Measurements from ENCODE around the gene PHLPP1. TPM values are rescaled to one million over a fixed set of nuclear protein-coding genes. Genes with fewer than 3 reads are reported as not detected.

PHLPP1 gene
- 1 to 10 TPM; 8.2 to 8.6 TPM for total RNA-seq

- TF ChIP-seq, protein P1, sequence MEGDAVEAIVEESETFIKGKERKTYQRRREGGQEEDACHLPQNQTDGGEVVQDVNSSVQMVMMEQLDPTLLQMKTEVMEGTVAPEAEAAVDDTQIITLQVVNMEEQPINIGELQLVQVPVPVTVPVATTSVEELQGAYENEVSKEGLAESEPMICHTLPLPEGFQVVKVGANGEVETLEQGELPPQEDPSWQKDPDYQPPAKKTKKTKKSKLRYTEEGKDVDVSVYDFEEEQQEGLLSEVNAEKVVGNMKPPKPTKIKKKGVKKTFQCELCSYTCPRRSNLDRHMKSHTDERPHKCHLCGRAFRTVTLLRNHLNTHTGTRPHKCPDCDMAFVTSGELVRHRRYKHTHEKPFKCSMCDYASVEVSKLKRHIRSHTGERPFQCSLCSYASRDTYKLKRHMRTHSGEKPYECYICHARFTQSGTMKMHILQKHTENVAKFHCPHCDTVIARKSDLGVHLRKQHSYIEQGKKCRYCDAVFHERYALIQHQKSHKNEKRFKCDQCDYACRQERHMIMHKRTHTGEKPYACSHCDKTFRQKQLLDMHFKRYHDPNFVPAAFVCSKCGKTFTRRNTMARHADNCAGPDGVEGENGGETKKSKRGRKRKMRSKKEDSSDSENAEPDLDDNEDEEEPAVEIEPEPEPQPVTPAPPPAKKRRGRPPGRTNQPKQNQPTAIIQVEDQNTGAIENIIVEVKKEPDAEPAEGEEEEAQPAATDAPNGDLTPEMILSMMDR (IDR thresholded peaks at IDR 0.05): no peak
- DNase-seq (no peak), ATAC-seq (peak; percentile 34)
- intact Hi-C loops (cut with micrococcal nuclease): loop anchor here (2.0 to 10.0 kb wide), 6 partner anchors 67 to 719 kb away; no protein-coding TSS in a partner anchor
- Mint-ChIP-seq H3K4me3 (peak within 1 kb of the TSS; percentile 82), H3K27ac (peak within 1 kb of the TSS; percentile 88), H3K36me3 (ENCODE audit: low read depth) (peaks cover 2% of the 10 kb centered on the region), H3K4me1 (ENCODE audit: low read depth) (peaks cover 37% of the 10 kb centered on the region), H3K9me3 (no peaks in the 10 kb centered on the region), H3K27me3 (peaks cover 1% of the 10 kb centered on the region)
- ChIA-PET POLR2A (interaction anchor here (1.0 to 1.5 kb wide), 4 partner anchors 69 to 652 kb away, joined by 3 to 7 read pairs (median 5); no protein-coding TSS in a partner anchor), CTCF (interaction anchor here (0.6 to 6.7 kb wide), 29 partner anchors 9 to 604 kb away, joined by 3 to 48 read pairs (median 4); partner anchors contain the start of gene BCL2)
These were observed at the start of gene PHLPP1 for GRCh38 chr18:62715436-62715758. PHLPP1 (plus strand) TSS chr18:62715541; CDS start chr18:62715684, 143 bp downstream.

- TF ChIP-seq, protein P1 (IDR thresholded peaks at IDR 0.05): no peak
- peaks cover 5% of the 10 kb centered on the region for H3K9me3 Mint-ChIP-seq
- ChIA-PET POLR2A (no interaction called here), CTCF (interaction anchor here (1.5 kb wide), 1 partner anchor 31 kb away, joined by 3 read pairs; no protein-coding TSS in a partner anchor)
- intact Hi-C loops (cut with micrococcal nuclease): no loop called here
- ATAC-seq: peak; percentile 76
- H3K4me3 Mint-ChIP-seq: no peak overlapping the region
- H3K27me3 Mint-ChIP-seq: no peaks in the 10 kb centered on the region
- H3K4me1 Mint-ChIP-seq (ENCODE audit: low read depth): peaks cover 12% of the 10 kb centered on the region
- H3K36me3 Mint-ChIP-seq (ENCODE audit: low read depth): no peaks in the 10 kb centered on the region
- H3K27ac Mint-ChIP-seq: peak overlapping the region; percentile 46
- DNase-seq: no peak
These were observed 46.1 kb upstream of the PHLPP1 start for GRCh38 chr18:62669225-62669624.

- H3K27me3 Mint-ChIP-seq: no peaks in the 10 kb centered on the region
- intact Hi-C loops (cut with micrococcal nuclease): no loop called here
- DNase-seq (no peak), ATAC-seq (no peak)
- POLR2A ChIA-PET: interaction anchor here (0.6 kb wide), 1 partner anchor 24 kb away, joined by 3 read pairs; no protein-coding TSS in a partner anchor
- H3K36me3 Mint-ChIP-seq (ENCODE audit: low read depth): no peaks in the 10 kb centered on the region
- TF ChIP-seq, protein P1 (IDR thresholded peaks at IDR 0.05): no peak
- H3K4me1 Mint-ChIP-seq (ENCODE audit: low read depth): peaks cover 12% of the 10 kb centered on the region
- peaks cover 5% of the 10 kb centered on the region for H3K9me3 Mint-ChIP-seq
- H3K4me3 Mint-ChIP-seq: no peak overlapping the region
- CTCF ChIA-PET: no interaction called here
- H3K27ac Mint-ChIP-seq: no peak overlapping the region
These were observed 44.8 kb upstream of the PHLPP1 start for GRCh38 chr18:62670573-62670972.

DNA sequence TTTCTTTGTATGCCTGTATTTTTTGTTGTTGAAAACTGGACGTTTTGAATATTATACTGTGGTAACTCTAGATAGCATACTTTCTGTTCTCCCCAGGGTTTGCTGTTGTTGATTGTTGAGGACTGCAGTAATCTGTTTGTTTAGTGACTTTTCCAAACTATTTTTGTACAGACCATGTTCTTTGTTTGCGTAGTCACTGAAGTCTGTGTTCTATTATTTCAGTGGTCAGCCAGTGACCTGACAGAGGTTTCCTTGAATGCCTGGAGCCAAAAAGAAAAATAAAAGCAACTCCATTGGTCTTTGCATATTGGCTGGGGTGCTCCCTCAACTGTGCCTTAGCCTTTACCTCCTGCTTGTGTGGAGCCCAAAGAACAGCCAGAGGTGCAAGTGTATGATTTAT is 42.7 kb upstream of the PHLPP1 start:
- intact Hi-C loops (cut with micrococcal nuclease): no loop called here
- ChIA-PET POLR2A (no interaction called here), CTCF (no interaction called here)
- H3K36me3 Mint-ChIP-seq (ENCODE audit: low read depth): no peaks in the 10 kb centered on the region
- no peak overlapping the region for H3K27ac Mint-ChIP-seq
- peaks cover 5% of the 10 kb centered on the region for H3K9me3 Mint-ChIP-seq
- no peak overlapping the region for H3K4me3 Mint-ChIP-seq
- H3K27me3 Mint-ChIP-seq: no peaks in the 10 kb centered on the region
- DNase-seq (no peak), ATAC-seq (no peak)
- TF ChIP-seq, protein P1 (IDR thresholded peaks at IDR 0.05): no peak
- H3K4me1 Mint-ChIP-seq (ENCODE audit: low read depth): peaks cover 12% of the 10 kb centered on the region

GRCh38 chr18:62678847-62679485 is 36.4 kb upstream of the PHLPP1 start:
- intact Hi-C loops (cut with micrococcal nuclease): no loop called here
- TF ChIP-seq, protein P1 (IDR thresholded peaks at IDR 0.05): no peak
- ChIA-PET CTCF (no interaction called here), POLR2A (no interaction called here)
- DNase-seq: no peak
- no peak for ATAC-seq
- no peaks in the 10 kb centered on the region for H3K36me3 Mint-ChIP-seq (ENCODE audit: low read depth)
- no peaks in the 10 kb centered on the region for H3K9me3 Mint-ChIP-seq
- no peaks in the 10 kb centered on the region for H3K4me1 Mint-ChIP-seq (ENCODE audit: low read depth)
- no peaks in the 10 kb centered on the region for H3K27me3 Mint-ChIP-seq
- H3K4me3 Mint-ChIP-seq: no peak overlapping the region
- no peak overlapping the region for H3K27ac Mint-ChIP-seq

Data from activated CD8-positive, alpha-beta T cell treated with anti-CD3 and anti-CD28 coated beads for 36 hours (primary cell).